ENCODE measurements around the gene TRIM26. TPM values are rescaled to one million over a fixed set of nuclear protein-coding genes. Genes with fewer than 3 reads are reported as not detected.
A peak's percentile ranks its signal among the peaks of the same experiment; 100 is the strongest.

Gene TRIM26
- total and polyA plus RNA-seq, 2 of the 13 experiments (the other 11 are each of a cell fraction or from before 2014, with no cell fraction given) = 27.1 to 38.7 TPM

DNA sequence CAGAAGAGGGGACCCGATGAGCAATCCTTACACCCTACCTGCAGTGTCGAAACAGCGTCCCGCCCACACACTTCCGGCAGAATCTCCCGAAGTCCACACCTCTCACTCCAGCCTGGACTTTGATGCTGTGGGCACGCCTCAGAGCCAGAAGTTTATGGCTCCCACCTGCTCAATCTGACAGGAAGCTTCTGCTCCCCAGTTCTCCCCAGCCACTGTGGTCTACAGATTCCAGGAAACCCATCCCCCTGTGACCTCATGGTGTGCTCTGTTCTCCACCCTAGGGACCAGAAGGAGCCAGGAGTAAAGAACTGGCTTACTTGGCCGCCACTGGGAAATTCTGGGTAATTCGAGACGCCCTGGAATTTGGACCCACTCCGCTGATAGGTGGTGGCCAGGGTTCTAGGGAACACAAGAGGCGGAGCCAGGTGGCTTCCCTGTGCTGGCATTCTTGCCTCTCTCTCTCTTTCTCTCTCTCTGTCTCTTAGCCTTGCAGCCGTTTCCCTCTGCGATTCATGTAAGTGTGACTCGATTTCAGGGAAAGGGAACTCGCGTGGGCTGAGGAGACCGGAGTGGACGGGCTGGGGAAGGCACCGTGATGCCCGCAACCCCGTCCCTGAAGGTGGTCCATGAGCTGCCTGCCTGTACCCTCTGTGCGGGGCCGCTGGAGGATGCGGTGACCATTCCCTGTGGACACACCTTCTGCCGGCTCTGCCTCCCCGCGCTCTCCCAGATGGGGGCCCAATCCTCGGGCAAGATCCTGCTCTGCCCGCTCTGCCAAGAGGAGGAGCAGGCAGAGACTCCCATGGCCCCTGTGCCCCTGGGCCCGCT lies 49.9 kb downstream of the TRIM26 start, which contains the start of gene TRIM15 (continued):
- TF ChIP-seq, protein P1, sequence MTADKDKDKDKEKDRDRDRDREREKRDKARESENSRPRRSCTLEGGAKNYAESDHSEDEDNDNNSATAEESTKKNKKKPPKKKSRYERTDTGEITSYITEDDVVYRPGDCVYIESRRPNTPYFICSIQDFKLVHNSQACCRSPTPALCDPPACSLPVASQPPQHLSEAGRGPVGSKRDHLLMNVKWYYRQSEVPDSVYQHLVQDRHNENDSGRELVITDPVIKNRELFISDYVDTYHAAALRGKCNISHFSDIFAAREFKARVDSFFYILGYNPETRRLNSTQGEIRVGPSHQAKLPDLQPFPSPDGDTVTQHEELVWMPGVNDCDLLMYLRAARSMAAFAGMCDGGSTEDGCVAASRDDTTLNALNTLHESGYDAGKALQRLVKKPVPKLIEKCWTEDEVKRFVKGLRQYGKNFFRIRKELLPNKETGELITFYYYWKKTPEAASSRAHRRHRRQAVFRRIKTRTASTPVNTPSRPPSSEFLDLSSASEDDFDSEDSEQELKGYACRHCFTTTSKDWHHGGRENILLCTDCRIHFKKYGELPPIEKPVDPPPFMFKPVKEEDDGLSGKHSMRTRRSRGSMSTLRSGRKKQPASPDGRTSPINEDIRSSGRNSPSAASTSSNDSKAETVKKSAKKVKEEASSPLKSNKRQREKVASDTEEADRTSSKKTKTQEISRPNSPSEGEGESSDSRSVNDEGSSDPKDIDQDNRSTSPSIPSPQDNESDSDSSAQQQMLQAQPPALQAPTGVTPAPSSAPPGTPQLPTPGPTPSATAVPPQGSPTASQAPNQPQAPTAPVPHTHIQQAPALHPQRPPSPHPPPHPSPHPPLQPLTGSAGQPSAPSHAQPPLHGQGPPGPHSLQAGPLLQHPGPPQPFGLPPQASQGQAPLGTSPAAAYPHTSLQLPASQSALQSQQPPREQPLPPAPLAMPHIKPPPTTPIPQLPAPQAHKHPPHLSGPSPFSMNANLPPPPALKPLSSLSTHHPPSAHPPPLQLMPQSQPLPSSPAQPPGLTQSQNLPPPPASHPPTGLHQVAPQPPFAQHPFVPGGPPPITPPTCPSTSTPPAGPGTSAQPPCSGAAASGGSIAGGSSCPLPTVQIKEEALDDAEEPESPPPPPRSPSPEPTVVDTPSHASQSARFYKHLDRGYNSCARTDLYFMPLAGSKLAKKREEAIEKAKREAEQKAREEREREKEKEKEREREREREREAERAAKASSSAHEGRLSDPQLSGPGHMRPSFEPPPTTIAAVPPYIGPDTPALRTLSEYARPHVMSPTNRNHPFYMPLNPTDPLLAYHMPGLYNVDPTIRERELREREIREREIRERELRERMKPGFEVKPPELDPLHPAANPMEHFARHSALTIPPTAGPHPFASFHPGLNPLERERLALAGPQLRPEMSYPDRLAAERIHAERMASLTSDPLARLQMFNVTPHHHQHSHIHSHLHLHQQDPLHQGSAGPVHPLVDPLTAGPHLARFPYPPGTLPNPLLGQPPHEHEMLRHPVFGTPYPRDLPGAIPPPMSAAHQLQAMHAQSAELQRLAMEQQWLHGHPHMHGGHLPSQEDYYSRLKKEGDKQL (CRISPR knock-in tag; IDR thresholded peaks at IDR 0.05; ENCODE audit: low read depth) = no peak; the same call in 1 of the 2 replicates
- TF ChIP-seq, protein P2, sequence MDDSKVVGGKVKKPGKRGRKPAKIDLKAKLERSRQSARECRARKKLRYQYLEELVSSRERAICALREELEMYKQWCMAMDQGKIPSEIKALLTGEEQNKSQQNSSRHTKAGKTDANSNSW (CRISPR knock-in tag; IDR thresholded peaks at IDR 0.05; ENCODE audit: borderline replicate concordance) = 0 out of 2 replicates have a peak, but pooled peaks have one; percentile 73
- TF ChIP-seq FOXP1 (IDR thresholded peaks at IDR 0.05) (no peak), FOXP1 (CRISPR knock-in tag; IDR thresholded peaks at IDR 0.05) (no peak), ZKSCAN1 (IDR thresholded peaks at IDR 0.05; ENCODE audit: low read length) (no peak), ZNF761 (CRISPR knock-in tag; conservative IDR thresholded peaks at IDR 0.05) (peak; percentile 47; the same call in 1 of the 2 replicates), THYN1 (CRISPR knock-in tag; IDR thresholded peaks at IDR 0.05; ENCODE audit: borderline replicate concordance, low read depth) (0 out of 2 replicates have a peak, but pooled peaks have one; percentile 57), MYC (CRISPR knock-in tag; IDR thresholded peaks at IDR 0.05; ENCODE audit: borderline replicate concordance) (peak; percentile 70; the same call in 1 of the 2 replicates), RELA (CRISPR knock-in tag; IDR thresholded peaks at IDR 0.05) (0 out of 2 replicates have a peak, but pooled peaks have one; percentile 2), ZNF160 (CRISPR knock-in tag; IDR thresholded peaks at IDR 0.05) (0 out of 2 replicates have a peak, but pooled peaks have one; percentile 36), ZNF354B (CRISPR knock-in tag; IDR thresholded peaks at IDR 0.05) (no peak), ZNF44 (CRISPR knock-in tag; IDR thresholded peaks at IDR 0.05) (peak; percentile 91), SNAI1 (CRISPR knock-in tag; IDR thresholded peaks at IDR 0.05; ENCODE audit: borderline replicate concordance) (peak; percentile 79; the same call in 1 of the 2 replicates), MBNL3 (CRISPR knock-in tag; conservative IDR thresholded peaks at IDR 0.05) (no peak), LCORL (IDR thresholded peaks at IDR 0.05) (peak; percentile 79; the same call in 1 of the 2 replicates), LCORL (CRISPR knock-in tag; IDR thresholded peaks at IDR 0.05) (peak; percentile 96), REL (CRISPR knock-in tag; conservative IDR thresholded peaks at IDR 0.05) (peak; percentile 64; the same call in 1 of the 2 replicates), ZNF629 (CRISPR knock-in tag; conservative IDR thresholded peaks at IDR 0.05) (peak; percentile 5; the same call in 1 of the 2 replicates), TBL1XR1 (IDR thresholded peaks at IDR 0.05; ENCODE audit: borderline replicate concordance, low read length, partially characterized antibody) (peak; percentile 16), ZNF850 (CRISPR knock-in tag; conservative IDR thresholded peaks at IDR 0.05) (no peak), RARA (CRISPR knock-in tag; IDR thresholded peaks at IDR 0.05) (peak; percentile 11), DPF2 (CRISPR knock-in tag; IDR thresholded peaks at IDR 0.05; ENCODE audit: borderline replicate concordance, low read depth) (no peak), ZNF205 (CRISPR knock-in tag; IDR thresholded peaks at IDR 0.05) (no peak), ZNF224 (CRISPR knock-in tag; IDR thresholded peaks at IDR 0.05) (peak; percentile 91)
- TF ChIP-seq, protein P3, sequence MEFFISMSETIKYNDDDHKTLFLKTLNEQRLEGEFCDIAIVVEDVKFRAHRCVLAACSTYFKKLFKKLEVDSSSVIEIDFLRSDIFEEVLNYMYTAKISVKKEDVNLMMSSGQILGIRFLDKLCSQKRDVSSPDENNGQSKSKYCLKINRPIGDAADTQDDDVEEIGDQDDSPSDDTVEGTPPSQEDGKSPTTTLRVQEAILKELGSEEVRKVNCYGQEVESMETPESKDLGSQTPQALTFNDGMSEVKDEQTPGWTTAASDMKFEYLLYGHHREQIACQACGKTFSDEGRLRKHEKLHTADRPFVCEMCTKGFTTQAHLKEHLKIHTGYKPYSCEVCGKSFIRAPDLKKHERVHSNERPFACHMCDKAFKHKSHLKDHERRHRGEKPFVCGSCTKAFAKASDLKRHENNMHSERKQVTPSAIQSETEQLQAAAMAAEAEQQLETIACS (CRISPR knock-in tag; IDR thresholded peaks at IDR 0.05) = no peak
